ENCODE data around the gene ECHDC3.

The ECHDC3 gene

GRCh38 chr10:11765141-11765540, 23.0 kb downstream of the ECHDC3 start:
- TF ChIP-seq CTCF (conservative IDR thresholded peaks at IDR 0.05; ENCODE audit: low read length), result no peak
- DNase-seq (ENCODE audit: low read depth), result no peak
- no peak overlapping the region for H3K4me3 ChIP-seq (ENCODE audit: low read length)

- no peak overlapping the region for H3K4me3 ChIP-seq (ENCODE audit: low read length)
- DNase-seq (ENCODE audit: low read depth), result no peak
- TF ChIP-seq CTCF (conservative IDR thresholded peaks at IDR 0.05; ENCODE audit: low read length), result no peak
These were observed 30.6 kb downstream of the ECHDC3 start for GRCh38 chr10:11772575-11773288.

GRCh38 chr10:11773761-11774441, 31.7 kb downstream of the ECHDC3 start:
- H3K4me3 ChIP-seq (ENCODE audit: low read length), result no peak overlapping the region
- no peak for DNase-seq (ENCODE audit: low read depth)

GRCh38 chr10:11775412-11775811, 33.2 kb downstream of the ECHDC3 start:
- DNase-seq (ENCODE audit: low read depth), result no peak
- no peak overlapping the region for H3K4me3 ChIP-seq (ENCODE audit: low read length)
- no peak for TF ChIP-seq CTCF (conservative IDR thresholded peaks at IDR 0.05; ENCODE audit: low read length)

More at GRCh38 chr10:11773761-11774441, 31.7 kb downstream of the ECHDC3 start:
- no peak for TF ChIP-seq CTCF (conservative IDR thresholded peaks at IDR 0.05; ENCODE audit: low read length)

- no peak for DNase-seq (ENCODE audit: low read depth)
- TF ChIP-seq CTCF (conservative IDR thresholded peaks at IDR 0.05; ENCODE audit: low read length), result no peak
- H3K4me3 ChIP-seq (ENCODE audit: low read length), result no peak overlapping the region
These were observed 33.9 kb downstream of the ECHDC3 start for GRCh38 chr10:11776080-11776479.

GRCh38 chr10:11781114-11781513, 38.9 kb downstream of the ECHDC3 start:
- no peak for DNase-seq (ENCODE audit: low read depth)
- H3K4me3 ChIP-seq (ENCODE audit: low read length), result no peak overlapping the region
- no peak for TF ChIP-seq CTCF (conservative IDR thresholded peaks at IDR 0.05; ENCODE audit: low read length)
